GM12892 (cell line): Measurements from ENCODE around the gene BBLN.

ENCODE experiments used
- POLR2A ChIP-seq: IDR thresholded peaks from 2 replicates; pipeline ENCODE4 v1.6.1; 2011; ENCODE audit warnings: low read depth, low read length, control low read depth
- POLR2AphosphoS5 ChIP-seq: IDR thresholded peaks from 2 replicates; pipeline ENCODE4 v1.6.1; 2011; ENCODE audit warnings: low read depth, low read length, control low read depth
- TAF1 ChIP-seq: IDR thresholded peaks from 2 replicates; pipeline ENCODE4 v1.6.1; 2011; ENCODE audit warnings: low read depth, mild to moderate bottlenecking, control low read depth, low read length, borderline replicate concordance

DNA sequence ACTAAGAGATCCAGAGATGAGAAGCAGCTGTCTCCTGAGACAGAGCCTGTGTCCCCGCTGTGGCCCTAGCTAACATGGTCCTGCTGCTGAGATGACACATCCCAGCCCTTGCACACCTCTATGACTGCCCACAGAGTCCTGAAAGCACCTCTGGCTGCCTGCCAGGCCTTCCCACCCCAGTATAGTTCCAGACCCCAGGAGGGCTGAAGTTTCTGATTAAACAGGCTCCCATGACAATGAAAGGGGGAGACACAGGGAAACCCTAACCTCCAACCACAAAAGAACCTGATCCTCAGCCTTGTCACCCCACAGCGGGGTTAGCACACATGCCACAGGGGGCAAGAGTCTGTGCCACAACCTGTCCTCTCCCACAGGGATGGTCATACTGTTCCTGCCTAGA is 15.7 kb downstream of the BBLN start:
- TF ChIP-seq POLR2A (no peak), TAF1 (no peak), POLR2AphosphoS5 (no peak)
